Parathyroid adenoma (tissue), 2 donors: ENCODE results near the gene OR6B1.

ENCODE experiments used
- H2AFZ ChIP-seq: fragments of 300-600 bp; sonication (generic); one replicate; pipeline ENCODE4 v1.7.0; 2017; ENCODE audit warnings: antibody characterized with exemption, mild to moderate bottlenecking
- H3K27ac ChIP-seq: fragments of 300-600 bp; sonication (generic); one replicate; pipeline ENCODE4 v1.7.0; 2017
- H3K27me3 ChIP-seq: fragments of 300-600 bp; sonication (generic); one replicate; pipeline ENCODE4 v1.7.0; 2017; ENCODE audit warnings: low read length; ENCODE audit not compliant: control insufficient read depth, insufficient read depth
- H3K36me3 ChIP-seq: fragments of 300-600 bp; sonication (generic); one replicate; pipeline ENCODE4 v1.7.0; 2017; ENCODE audit warnings: low read length; ENCODE audit not compliant: control insufficient read depth, insufficient read depth
- H3K4me1 ChIP-seq: fragments of 300-600 bp; sonication (generic); one replicate; pipeline ENCODE4 v1.7.0; 2017; ENCODE audit warnings: control low read depth
- H3K4me2 ChIP-seq: fragments of 300-600 bp; sonication (generic); one replicate; pipeline ENCODE4 v1.7.0; 2017; ENCODE audit warnings: low read length
- H3K4me3 ChIP-seq: fragments of 300-600 bp; sonication (generic); one replicate; pipeline ENCODE4 v1.7.0; 2017; ENCODE audit warnings: low read depth, low read length
- H3K79me2 ChIP-seq: fragments of 300-600 bp; sonication (generic); one replicate; pipeline ENCODE4 v1.7.0; 2017; ENCODE audit warnings: control low read depth
- H3K9ac ChIP-seq: fragments of 300-600 bp; sonication (generic); one replicate; pipeline ENCODE4 v1.7.0; 2017; ENCODE audit warnings: mild to moderate bottlenecking
- H3K9me3 ChIP-seq: fragments of 300-600 bp; sonication (generic); one replicate; pipeline ENCODE4 v1.7.0; 2017; ENCODE audit warnings: low read length; ENCODE audit not compliant: control insufficient read depth
- CTCF ChIP-seq: fragments of 300-600 bp; sonication (generic); IDR thresholded peaks from one replicate; pipeline ENCODE4 v1.7.0; 2017; ENCODE audit warnings: antibody characterized with exemption, mild to moderate bottlenecking
- donor health status: primary hyperparathyroidism.

OR6B1 gene

DNA sequence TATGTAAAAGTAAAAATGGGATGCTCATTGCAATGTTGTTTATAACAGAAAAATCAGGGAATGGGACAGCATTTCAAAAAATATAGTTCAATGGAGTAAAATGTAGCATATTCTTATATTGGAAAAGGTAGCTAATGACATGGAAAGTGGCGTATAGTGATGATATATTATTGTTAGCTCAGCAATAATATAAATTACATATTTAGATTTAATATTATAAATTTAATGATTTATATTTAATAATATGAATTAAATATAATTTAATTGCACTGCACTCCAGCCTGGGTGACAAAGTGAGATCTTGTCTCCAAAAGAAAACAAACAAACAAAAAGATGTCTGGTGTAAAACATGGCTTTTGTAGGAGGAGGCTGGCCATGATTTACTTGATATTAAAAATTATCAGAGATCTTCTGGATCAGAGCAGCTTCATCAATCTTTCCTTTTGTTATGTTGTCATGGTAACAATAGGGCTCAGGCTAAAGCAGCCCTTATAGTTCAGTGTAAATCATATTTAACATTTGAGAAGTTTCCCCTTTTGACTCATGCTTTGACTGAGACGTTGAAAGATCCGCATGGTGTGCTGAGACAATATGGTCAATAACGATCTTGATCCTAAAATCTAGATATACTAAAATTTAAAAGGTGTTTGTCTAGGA is 23.2 kb downstream of the OR6B1 start:
- Histone ChIP-seq H3K9me3 (no peaks in the 10 kb centered on the region), H3K4me1 (no peaks in the 10 kb centered on the region), H3K27ac (no peak overlapping the region), H2AFZ (no peak overlapping the region), H3K27me3 (no peaks in the 10 kb centered on the region), H3K9ac (no peak overlapping the region), H3K4me3 (no peak overlapping the region), H3K4me2 (no peak overlapping the region), H3K79me2 (no peaks in the 10 kb centered on the region), H3K36me3 (no peaks in the 10 kb centered on the region)
- no peak for TF ChIP-seq CTCF

- H2AFZ ChIP-seq = no peak overlapping the region
- H3K36me3 ChIP-seq = no peaks in the 10 kb centered on the region
- H3K9ac ChIP-seq = no peak overlapping the region
- H3K4me1 ChIP-seq = no peaks in the 10 kb centered on the region
- H3K4me2 ChIP-seq = no peak overlapping the region
- no peaks in the 10 kb centered on the region for H3K9me3 ChIP-seq
- H3K79me2 ChIP-seq = no peaks in the 10 kb centered on the region
- no peak for TF ChIP-seq CTCF
- H3K4me3 ChIP-seq = no peak overlapping the region
- H3K27ac ChIP-seq = no peak overlapping the region
- no peaks in the 10 kb centered on the region for H3K27me3 ChIP-seq
Observed at GRCh38 chr7:144024213-144024612, 24.1 kb downstream of the OR6B1 start.

DNA sequence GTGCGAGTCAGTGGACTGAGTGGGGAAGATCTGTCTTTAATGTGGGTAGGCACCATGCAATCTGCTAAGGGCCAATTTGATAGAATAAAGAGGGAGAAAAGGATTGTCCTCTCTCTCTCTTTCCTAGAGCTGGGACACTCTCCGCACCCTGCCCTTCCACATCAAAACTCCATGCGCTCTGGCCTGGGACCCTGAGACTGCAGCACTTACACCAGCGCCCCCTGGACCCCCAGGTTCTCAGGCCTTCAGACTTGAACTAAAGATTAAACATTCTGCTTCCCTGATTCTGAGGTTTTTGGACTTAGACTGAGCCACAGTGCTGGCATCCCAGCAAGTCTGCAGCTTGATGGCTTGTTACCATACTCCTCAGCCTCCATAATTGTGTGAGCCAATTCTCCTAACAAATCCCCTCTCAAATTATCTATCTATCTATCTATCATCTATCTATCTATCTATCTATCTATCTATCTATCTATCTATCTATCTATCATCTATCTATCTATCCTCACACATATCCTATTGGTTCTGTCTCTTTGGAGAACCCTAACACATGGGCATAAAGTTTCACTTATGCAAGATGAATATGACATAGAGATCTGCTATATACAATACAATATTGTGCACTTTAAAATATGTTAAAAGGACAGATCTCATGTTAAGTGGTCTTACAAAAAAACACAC is 26.2 kb downstream of the OR6B1 start:
- H3K4me3 ChIP-seq = no peak overlapping the region
- no peaks in the 10 kb centered on the region for H3K79me2 ChIP-seq
- H2AFZ ChIP-seq = no peak overlapping the region
- no peaks in the 10 kb centered on the region for H3K36me3 ChIP-seq
- H3K9ac ChIP-seq = no peak overlapping the region
- no peaks in the 10 kb centered on the region for H3K27me3 ChIP-seq
- no peak overlapping the region for H3K4me2 ChIP-seq
- no peak overlapping the region for H3K27ac ChIP-seq
- TF ChIP-seq CTCF = no peak
- H3K9me3 ChIP-seq = no peaks in the 10 kb centered on the region
- no peaks in the 10 kb centered on the region for H3K4me1 ChIP-seq

- Histone ChIP-seq H2AFZ (no peak overlapping the region), H3K4me3 (no peak overlapping the region), H3K4me1 (no peaks in the 10 kb centered on the region), H3K27me3 (no peaks in the 10 kb centered on the region), H3K4me2 (no peak overlapping the region), H3K27ac (no peak overlapping the region), H3K79me2 (no peaks in the 10 kb centered on the region), H3K9me3 (no peaks in the 10 kb centered on the region), H3K36me3 (no peaks in the 10 kb centered on the region), H3K9ac (no peak overlapping the region)
- TF ChIP-seq CTCF = peak; percentile 32
Observed at GRCh38 chr7:144027070-144027469, 26.9 kb downstream of the OR6B1 start.

DNA sequence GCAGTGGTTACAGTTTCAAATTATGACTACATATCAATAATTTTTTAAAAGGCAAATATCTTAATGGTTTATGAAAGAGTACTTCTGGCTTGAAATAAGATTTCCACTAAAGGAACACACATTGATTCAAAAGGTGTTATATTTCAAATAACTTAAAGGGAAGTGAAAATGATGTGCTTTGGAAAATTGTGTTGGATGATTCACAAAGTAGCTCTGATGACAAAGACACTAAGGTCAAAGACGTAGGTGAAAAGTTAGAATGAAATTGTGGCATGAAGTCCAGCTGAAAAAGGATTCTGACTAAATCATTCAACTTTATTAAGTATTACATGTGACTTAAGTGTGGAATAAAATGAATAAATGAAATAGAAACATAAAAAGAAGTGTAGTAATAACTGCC is 27.9 kb downstream of the OR6B1 start:
- Histone ChIP-seq H3K9me3 (no peaks in the 10 kb centered on the region), H3K9ac (no peak overlapping the region), H3K4me1 (no peaks in the 10 kb centered on the region), H3K36me3 (no peaks in the 10 kb centered on the region), H3K79me2 (no peaks in the 10 kb centered on the region), H3K4me2 (no peak overlapping the region), H3K4me3 (no peak overlapping the region), H3K27me3 (no peaks in the 10 kb centered on the region), H3K27ac (no peak overlapping the region), H2AFZ (no peak overlapping the region)
- TF ChIP-seq CTCF = no peak
